ENCODE data around the gene GAS7. TPM values are rescaled to one million over a fixed set of nuclear protein-coding genes. Genes with fewer than 3 reads are reported as not detected.

The GAS7 gene
- total and polyA plus RNA-seq, 9 of the 15 experiments (the other 6 are each of a cell fraction or from before 2014, with no cell fraction given): 0.11 to 0.33 TPM; not detected in 7

DNA sequence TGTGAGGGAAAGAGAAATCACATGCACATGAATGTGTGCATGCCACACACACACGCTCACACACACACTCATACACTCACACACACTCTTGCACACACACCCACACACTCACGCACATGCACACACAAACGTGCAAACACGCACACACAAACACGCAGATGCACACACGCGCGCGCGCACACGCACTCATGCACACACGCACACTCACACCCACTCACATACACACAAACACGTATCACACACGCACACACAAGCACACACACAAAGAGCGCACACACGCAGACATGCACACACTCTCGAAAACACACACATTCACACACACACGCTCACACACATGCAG lies 72.2 kb downstream of the GAS7 start:
- Histone ChIP-seq H2AFZ (ENCODE audit: low read depth, low read length) (no peak overlapping the region), H3K9ac (ENCODE audit: insufficient read depth in 1 of 2, low read depth in 2 of 2, low read length in 2 of 2) (no peak overlapping the region), H3K9me1 (ENCODE audit: control insufficient read depth, insufficient read depth, low read length) (no peaks in the 10 kb centered on the region), H3K4me1 (replicated peaks in 1 of 2; ENCODE audit: control insufficient read depth in 2 of 2, insufficient read depth in 2 of 2, low read length in 2 of 2) (no peaks in the 10 kb centered on the region), H3K4me2 (ENCODE audit: insufficient read depth, low read length) (no peak overlapping the region), H3K79me2 (ENCODE audit: control insufficient read depth, insufficient read depth, low read length) (no peaks in the 10 kb centered on the region), H3K27me3 (ENCODE audit: control insufficient read depth in 2 of 2, insufficient read depth in 2 of 2, low read length in 2 of 2) (no peaks in the 10 kb centered on the region; a peak in 1 of 5 replicates), H3K36me3 (ENCODE audit: control insufficient read depth, insufficient read depth, low read length) (no peaks in the 10 kb centered on the region), H4K20me1 (replicated peaks; ENCODE audit: control insufficient read depth, insufficient read depth, low read length) (no peaks in the 10 kb centered on the region), H3K9me3 (replicated peaks; ENCODE audit: control insufficient read depth, insufficient read depth, low read depth, low read length) (no peaks in the 10 kb centered on the region), H3K27ac (ENCODE audit: extremely low read depth, low read depth, low read length) (no peak overlapping the region), H3K4me3 (no peak overlapping the region)
- DNase-seq (ENCODE audit: extremely low read depth in 1 of 4, low spot score in 3 of 4) (no peak), ATAC-seq (no peak), FAIRE-seq (no peak)
- intact Hi-C loops (cut with micrococcal nuclease): no loop called here
- 3% methylated on average over 16 of the region's 18 CpGs for WGBS (ENCODE audit: insufficient coverage, low coverage, missing lambda C conversion rate)
- in situ Hi-C loops (cut with MboI): no loop called here
- no TSS peak for BruUV-seq (replicated peaks)
- TF ChIP-seq, protein P1, sequence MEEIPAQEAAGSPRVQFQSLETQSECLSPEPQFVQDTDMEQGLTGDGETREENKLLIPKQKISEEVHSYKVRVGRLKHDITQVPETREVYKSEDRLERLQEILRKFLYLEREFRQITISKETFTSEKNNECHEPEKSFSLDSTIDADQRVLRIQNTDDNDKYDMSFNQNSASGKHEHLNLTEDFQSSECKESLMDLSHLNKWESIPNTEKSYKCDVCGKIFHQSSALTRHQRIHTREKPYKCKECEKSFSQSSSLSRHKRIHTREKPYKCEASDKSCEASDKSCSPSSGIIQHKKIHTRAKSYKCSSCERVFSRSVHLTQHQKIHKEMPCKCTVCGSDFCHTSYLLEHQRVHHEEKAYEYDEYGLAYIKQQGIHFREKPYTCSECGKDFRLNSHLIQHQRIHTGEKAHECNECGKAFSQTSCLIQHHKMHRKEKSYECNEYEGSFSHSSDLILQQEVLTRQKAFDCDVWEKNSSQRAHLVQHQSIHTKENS (CRISPR knock-in tag; IDR thresholded peaks at IDR 0.05): no peak
- no peak for TF ChIP-seq MCM7 (IDR thresholded peaks at IDR 0.05)
- no peak for TF ChIP-seq TRIM24 (IDR thresholded peaks at IDR 0.05)
- TF ChIP-seq RBM25 (IDR thresholded peaks at IDR 0.05; ENCODE audit: low read depth, low read length, severe bottlenecking): no peak
- no peak for TF ChIP-seq RFX5 (IDR thresholded peaks at IDR 0.05; ENCODE audit: low read depth, low read length)
- no peak for TF ChIP-seq ZKSCAN8 (CRISPR knock-in tag; IDR thresholded peaks at IDR 0.05)
- CTCF ChIA-PET (ENCODE audit: low intra/inter-chr PET ratio): no interaction called here
- POLR2A ChIA-PET: no interaction called here
